Epithelial cell of proximal tubule (primary cell): Measurements from ENCODE around the gene ST6GAL1. TPM values are rescaled to one million over a fixed set of nuclear protein-coding genes. Genes with fewer than 3 reads are reported as not detected.
"Not testable (repeated sequence)": the region's sequence is repeated elsewhere in the genome, so short reads cannot be mapped to it uniquely, and the experiment has no call there.

Experiments
- DNase-seq: peaks from one replicate; pipeline ENCODE4 v3.0.0-alpha.2; 2011; ENCODE audit warnings: low read depth
- H3K4me3 ChIP-seq: 2 replicates; pipeline ENCODE4 v1.5.1; 2011; ENCODE audit warnings: low read depth, mild to moderate bottlenecking, low read length
- CTCF ChIP-seq: conservative IDR thresholded peaks from 2 replicates; pipeline ENCODE4 v1.5.1; 2012; ENCODE audit warnings: low read depth, mild to moderate bottlenecking, low read length
- total RNA-seq: library from RNA; depleted of rRNA; stranded (reverse); fragments of >200 nt; gene quantifications from 2 replicates; pipeline ENCODE4 v1.2.3, GENCODE V29; 2015

The ST6GAL1 gene
- total RNA-seq, 1 donor from 2014 or later: 23.1 TPM

- no peak overlapping the region for H3K4me3 ChIP-seq
- no peak for TF ChIP-seq CTCF
- DNase-seq: no peak
Observed at GRCh38 chr3:187006864-187007630, 76.7 kb downstream of the ST6GAL1 start.

- not testable (repeated sequence) for H3K4me3 ChIP-seq, DNase-seq
Observed at GRCh38 chr3:187010382-187010781, 80.1 kb downstream of the ST6GAL1 start.

GRCh38 chr3:187011915-187012314, 81.6 kb downstream of the ST6GAL1 start:
- no peak for TF ChIP-seq CTCF
- DNase-seq: no peak

GRCh38 chr3:187012609-187013051, 82.3 kb downstream of the ST6GAL1 start:
- H3K4me3 ChIP-seq: no peak overlapping the region
- no peak for TF ChIP-seq CTCF
- no peak for DNase-seq

More at GRCh38 chr3:187011915-187012314, 81.6 kb downstream of the ST6GAL1 start:
- H3K4me3 ChIP-seq: no peak overlapping the region

GRCh38 chr3:187013159-187013716, 82.9 kb downstream of the ST6GAL1 start:
- no peak for TF ChIP-seq CTCF
- no peak for DNase-seq
- no peak overlapping the region for H3K4me3 ChIP-seq

- DNase-seq: no peak
- no peak for TF ChIP-seq CTCF
- H3K4me3 ChIP-seq: no peak overlapping the region
Observed at GRCh38 chr3:187014417-187014864, 84.1 kb downstream of the ST6GAL1 start.

- TF ChIP-seq CTCF: no peak
- H3K4me3 ChIP-seq: no peak overlapping the region
- no peak for DNase-seq
Observed at GRCh38 chr3:187015903-187016638, 85.7 kb downstream of the ST6GAL1 start.
